ENCODE data around the gene BTRC.

DNA sequence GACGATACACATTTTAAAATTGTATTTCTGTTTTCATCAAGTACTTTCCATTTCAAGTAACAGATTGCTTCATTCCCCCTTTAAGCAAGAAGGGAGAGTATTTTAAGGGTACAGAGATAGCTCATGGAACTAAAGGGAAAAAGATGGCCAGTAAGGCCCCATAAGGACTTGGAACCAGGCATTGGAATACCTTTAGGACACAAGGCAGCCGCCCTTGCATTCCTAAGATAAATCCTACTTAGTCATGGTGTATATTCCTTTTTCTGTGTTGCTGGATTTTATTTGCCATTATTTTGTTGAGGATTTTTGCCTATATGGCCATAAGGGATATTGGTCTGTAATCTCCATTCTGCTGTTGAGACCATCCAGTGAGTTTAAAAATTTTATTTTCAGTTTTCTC is 49.2 kb downstream of the BTRC start:
- TF ChIP-seq ZC3H10 (CRISPR knock-in tag; IDR thresholded peaks at IDR 0.05) (no peak), TCF4 (CRISPR knock-in tag; IDR thresholded peaks at IDR 0.05; ENCODE audit: borderline replicate concordance) (no peak), ARNTL (CRISPR knock-in tag; IDR thresholded peaks at IDR 0.05; ENCODE audit: borderline replicate concordance, low read depth) (no peak), CSDC2 (CRISPR knock-in tag; IDR thresholded peaks at IDR 0.05) (no peak), ZFP3 (CRISPR knock-in tag; IDR thresholded peaks at IDR 0.05) (no peak), BACH2 (CRISPR knock-in tag; IDR thresholded peaks at IDR 0.05; ENCODE audit: borderline replicate concordance) (no peak)
- TF ChIP-seq, protein P1, sequence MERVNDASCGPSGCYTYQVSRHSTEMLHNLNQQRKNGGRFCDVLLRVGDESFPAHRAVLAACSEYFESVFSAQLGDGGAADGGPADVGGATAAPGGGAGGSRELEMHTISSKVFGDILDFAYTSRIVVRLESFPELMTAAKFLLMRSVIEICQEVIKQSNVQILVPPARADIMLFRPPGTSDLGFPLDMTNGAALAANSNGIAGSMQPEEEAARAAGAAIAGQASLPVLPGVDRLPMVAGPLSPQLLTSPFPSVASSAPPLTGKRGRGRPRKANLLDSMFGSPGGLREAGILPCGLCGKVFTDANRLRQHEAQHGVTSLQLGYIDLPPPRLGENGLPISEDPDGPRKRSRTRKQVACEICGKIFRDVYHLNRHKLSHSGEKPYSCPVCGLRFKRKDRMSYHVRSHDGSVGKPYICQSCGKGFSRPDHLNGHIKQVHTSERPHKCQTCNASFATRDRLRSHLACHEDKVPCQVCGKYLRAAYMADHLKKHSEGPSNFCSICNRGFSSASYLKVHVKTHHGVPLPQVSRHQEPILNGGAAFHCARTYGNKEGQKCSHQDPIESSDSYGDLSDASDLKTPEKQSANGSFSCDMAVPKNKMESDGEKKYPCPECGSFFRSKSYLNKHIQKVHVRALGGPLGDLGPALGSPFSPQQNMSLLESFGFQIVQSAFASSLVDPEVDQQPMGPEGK (CRISPR knock-in tag; IDR thresholded peaks at IDR 0.05; ENCODE audit: borderline replicate concordance): no peak
- TF ChIP-seq, protein P2, sequence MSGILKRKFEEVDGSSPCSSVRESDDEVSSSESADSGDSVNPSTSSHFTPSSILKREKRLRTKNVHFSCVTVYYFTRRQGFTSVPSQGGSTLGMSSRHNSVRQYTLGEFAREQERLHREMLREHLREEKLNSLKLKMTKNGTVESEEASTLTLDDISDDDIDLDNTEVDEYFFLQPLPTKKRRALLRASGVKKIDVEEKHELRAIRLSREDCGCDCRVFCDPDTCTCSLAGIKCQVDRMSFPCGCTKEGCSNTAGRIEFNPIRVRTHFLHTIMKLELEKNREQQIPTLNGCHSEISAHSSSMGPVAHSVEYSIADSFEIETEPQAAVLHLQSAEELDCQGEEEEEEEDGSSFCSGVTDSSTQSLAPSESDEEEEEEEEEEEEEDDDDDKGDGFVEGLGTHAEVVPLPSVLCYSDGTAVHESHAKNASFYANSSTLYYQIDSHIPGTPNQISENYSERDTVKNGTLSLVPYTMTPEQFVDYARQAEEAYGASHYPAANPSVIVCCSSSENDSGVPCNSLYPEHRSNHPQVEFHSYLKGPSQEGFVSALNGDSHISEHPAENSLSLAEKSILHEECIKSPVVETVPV (CRISPR knock-in tag; IDR thresholded peaks at IDR 0.05): no peak
- TF ChIP-seq, protein P3, sequence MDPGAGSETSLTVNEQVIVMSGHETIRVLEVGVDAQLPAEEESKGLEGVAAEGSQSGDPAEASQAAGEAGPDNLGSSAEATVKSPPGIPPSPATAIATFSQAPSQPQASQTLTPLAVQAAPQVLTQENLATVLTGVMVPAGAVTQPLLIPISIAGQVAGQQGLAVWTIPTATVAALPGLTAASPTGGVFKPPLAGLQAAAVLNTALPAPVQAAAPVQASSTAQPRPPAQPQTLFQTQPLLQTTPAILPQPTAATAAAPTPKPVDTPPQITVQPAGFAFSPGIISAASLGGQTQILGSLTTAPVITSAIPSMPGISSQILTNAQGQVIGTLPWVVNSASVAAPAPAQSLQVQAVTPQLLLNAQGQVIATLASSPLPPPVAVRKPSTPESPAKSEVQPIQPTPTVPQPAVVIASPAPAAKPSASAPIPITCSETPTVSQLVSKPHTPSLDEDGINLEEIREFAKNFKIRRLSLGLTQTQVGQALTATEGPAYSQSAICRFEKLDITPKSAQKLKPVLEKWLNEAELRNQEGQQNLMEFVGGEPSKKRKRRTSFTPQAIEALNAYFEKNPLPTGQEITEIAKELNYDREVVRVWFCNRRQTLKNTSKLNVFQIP (CRISPR knock-in tag; IDR thresholded peaks at IDR 0.05; ENCODE audit: borderline replicate concordance, low read depth): no peak
